HCT116 (cell line): Measurements from ENCODE around the gene SCAF8. TPM values are rescaled to one million over a fixed set of nuclear protein-coding genes. Genes with fewer than 3 reads are reported as not detected.
"Not testable (repeated sequence)": the region's sequence is repeated elsewhere in the genome, so short reads cannot be mapped to it uniquely, and the experiment has no call there.

ENCODE experiments used
- ATAC-seq: fragments of 200-7000 bp; cut with Tn5 transposase; 2 replicates; pipeline ENCODE4 v1.9.1; 2020; ENCODE audit warnings: mild to moderate bottlenecking, moderate library complexity
- BruUV-seq: library from RNA; stranded (reverse); fragments of 400-500 nt; replicated peaks from 2 replicates; lab custom pipeline; 2021; lab: Mats Ljungman, UMichigan
- CTCF ChIA-PET: fragments of 300-600 bp; sonication (Branson Sonifier 250); formaldehyde crosslinking; loops from one replicate; lab custom pipeline; 2021; ENCODE audit warnings: antibody characterized with exemption; lab: Charles Lee
- POLR2A ChIA-PET: fragments of 300-600, 350-600 bp; sonication (Branson Sonifier 250); formaldehyde crosslinking; loops from one replicate; lab custom pipeline; 2021; ENCODE audit warnings: antibody characterized with exemption; lab: Charles Lee
- RAD21 ChIA-PET, 2 experiments: fragments of 300-600 bp; sonication (Branson Sonifier 250); formaldehyde crosslinking; loops; one replicate each; lab custom pipeline; 2023; ENCODE audit warnings: low total read pairs in 2 of 2; ENCODE audit not compliant: uncharacterized antibody in 2 of 2, unreplicated experiment in 2 of 2, low non-redundant PET in 1 of 2; lab: Charles Lee
- DNase-seq: peaks from one replicate; pipeline ENCODE4 v3.0.0-alpha.2; 2010; ENCODE audit warnings: low read depth, low spot score
- H2AFZ ChIP-seq: fragments of 200-600 bp; shearing (Covaris generic), sonication (generic); 2 replicates; pipeline ENCODE4 v1.6.1; 2017; ENCODE audit warnings: low read depth, mixed run types, mixed read lengths, antibody characterized with exemption, low read length; ENCODE audit not compliant: poor library complexity, severe bottlenecking
- H3K27ac ChIP-seq: 2 replicates; pipeline ENCODE4 v1.5.1; 2012; ENCODE audit warnings: low read depth, low read length
- H3K27me3 ChIP-seq: fragments of 200-600 bp; sonication (generic); 2 replicates; pipeline ENCODE4 v1.6.1; 2016; ENCODE audit warnings: mixed run types, low read length, mixed read lengths; ENCODE audit not compliant: insufficient read depth
- H3K36me3 ChIP-seq, 2 experiments: fragments of 200-500 bp in 1 of 2; fragments of 200-600 bp in 1 of 2; sonication (Bioruptor generic) in 1 of 2; sonication (generic) in 1 of 2; 2 replicates each; pipeline versions ENCODE4 v1.5.1 to v1.6.1; 2014 to 2016; ENCODE audit warnings: low read length in 2 of 2, inconsistent platforms in 1 of 2, mixed read lengths in 1 of 2, mixed run types in 1 of 2; ENCODE audit not compliant: insufficient read depth in 2 of 2, control insufficient read depth in 1 of 2
- H3K4me1 ChIP-seq, 2 experiments: fragments of 200-600 bp in 1 of 2; sonication (generic) in 1 of 2; 2 replicates each; pipeline versions ENCODE4 v1.5.1 to v1.6.1; 2012 to 2017; ENCODE audit warnings: low read length in 2 of 2, inconsistent platforms in 1 of 2, mild to moderate bottlenecking in 1 of 2, mixed read lengths in 1 of 2, mixed run types in 1 of 2, moderate library complexity in 1 of 2; ENCODE audit not compliant: insufficient read depth in 2 of 2, control insufficient read depth in 1 of 2
- H3K4me2 ChIP-seq: fragments of 200-600 bp; sonication (generic); 2 replicates; pipeline ENCODE4 v1.6.1; 2017; ENCODE audit warnings: mixed run types, low read length, mixed read lengths
- H3K4me3 ChIP-seq, 2 experiments: fragments of 200-600 bp in 1 of 2; sonication (generic) in 1 of 2; replicated peaks in 1 of 2; 2 replicates each; pipeline ENCODE4 v1.5.1; 2011 to 2016; ENCODE audit warnings: low read length in 2 of 2, control low read depth in 1 of 2, low read depth in 1 of 2, mild to moderate bottlenecking in 1 of 2, mixed read lengths in 1 of 2, mixed run types in 1 of 2
- H3K79me2 ChIP-seq: fragments of 200-600 bp; sonication (generic); 2 replicates; pipeline ENCODE4 v1.6.1; 2017; ENCODE audit warnings: mild to moderate bottlenecking, mixed run types, low read length, moderate library complexity, mixed read lengths; ENCODE audit not compliant: insufficient read depth
- H3K9ac ChIP-seq: fragments of 200-600 bp; sonication (generic); 2 replicates; pipeline ENCODE4 v1.6.1; 2016; ENCODE audit warnings: low read length, mixed read lengths
- H3K9me2 ChIP-seq: fragments of 200-600 bp; sonication (generic), shearing (Covaris generic); 2 replicates; pipeline ENCODE4 v1.6.1; 2017; ENCODE audit warnings: mixed run types, mild to moderate bottlenecking, moderate library complexity; ENCODE audit not compliant: insufficient read depth
- H3K9me3 ChIP-seq, 2 experiments: fragments of 200-500 bp in 1 of 2; fragments of 200-600 bp in 1 of 2; sonication (Bioruptor generic) in 1 of 2; sonication (generic) in 1 of 2; 2 replicates each; pipeline ENCODE4 v1.6.1; 2014 to 2017; ENCODE audit warnings: low read length in 2 of 2, mixed read lengths in 2 of 2, inconsistent platforms in 1 of 2, low read depth in 1 of 2, mild to moderate bottlenecking in 1 of 2, mixed run types in 1 of 2, moderate library complexity in 1 of 2; ENCODE audit not compliant: control insufficient read depth in 1 of 2, insufficient read depth in 1 of 2
- H4K20me1 ChIP-seq: fragments of 200-600 bp; sonication (generic), shearing (Covaris generic); 2 replicates; pipeline ENCODE4 v1.6.1; 2017; ENCODE audit warnings: mixed run types, mild to moderate bottlenecking, moderate library complexity; ENCODE audit not compliant: insufficient read depth
- ATF3 ChIP-seq: IDR thresholded peaks from 2 replicates; pipeline ENCODE4 v1.6.1; 2012
- CTCF ChIP-seq, 3 experiments: fragments of 200-600 bp in 1 of 3; sonication (generic) in 1 of 3; IDR thresholded peaks in 2 of 3; conservative IDR thresholded peaks in 1 of 3; 2 replicates each; pipeline ENCODE4 v1.5.1; 2012 to 2017; ENCODE audit warnings: low read depth in 2 of 3, low read length in 2 of 3, antibody characterized with exemption in 1 of 3, borderline replicate concordance in 1 of 3, control low read depth in 1 of 3, mild to moderate bottlenecking in 1 of 3, mixed read lengths in 1 of 3, mixed run types in 1 of 3, moderate library complexity in 1 of 3; ENCODE audit not compliant: insufficient read depth in 1 of 3
- EZH2 ChIP-seq: fragments of 200-600 bp; sonication (generic); IDR thresholded peaks from 2 replicates; pipeline ENCODE4 v1.6.1; 2017; ENCODE audit warnings: antibody characterized with exemption, mixed run types
- JUND ChIP-seq: IDR thresholded peaks from 2 replicates; pipeline ENCODE4 v1.6.1; 2012
- RAD21 ChIP-seq: IDR thresholded peaks from 2 replicates; pipeline ENCODE4 v1.6.1; 2012; ENCODE audit warnings: low read depth, mild to moderate bottlenecking
- REST ChIP-seq: IDR thresholded peaks from 2 replicates; pipeline ENCODE4 v1.6.1; 2012; ENCODE audit warnings: low read depth
- SIN3A ChIP-seq: IDR thresholded peaks from 2 replicates; pipeline ENCODE4 v1.6.1; 2012; ENCODE audit warnings: low read depth
- SRF ChIP-seq: IDR thresholded peaks from 2 replicates; pipeline ENCODE4 v1.6.1; 2012; ENCODE audit warnings: low read depth
- TCF7L2 ChIP-seq: IDR thresholded peaks from 2 replicates; pipeline ENCODE4 v1.7.0; 2011; ENCODE audit warnings: borderline replicate concordance, inconsistent platforms; ENCODE audit not compliant: insufficient read depth, insufficient read length; ENCODE audit errors: extremely low read depth
- ZNF274 ChIP-seq: fragments of 200-500 bp; sonication (Bioruptor generic); IDR thresholded peaks from 2 replicates; pipeline ENCODE4 v1.6.1; 2014; ENCODE audit warnings: mild to moderate bottlenecking, low read depth, low read length, inconsistent platforms
- intact Hi-C: fragments of 100-400 bp; cut with micrococcal nuclease; formaldehyde crosslinking; loops from 2 replicates; pipeline ENCODE4 v1.10.0; 2022
- total RNA-seq: library from RNA; stranded (reverse); gene quantifications from one replicate; pipeline ENCODE4 v1.2.1, GENCODE V29; 2021; ENCODE audit not compliant: unreplicated experiment

The SCAF8 gene
- total RNA-seq, 1 experiment from 2014 or later = 34.6 TPM

GRCh38 chr6:154715446-154715845, 17.8 kb upstream of the SCAF8 start:
- no peaks in the 10 kb centered on the region for H3K9me3 ChIP-seq
- no peaks in the 10 kb centered on the region; a peak in 1 of 4 replicates for H3K4me1 ChIP-seq
- no peaks in the 10 kb centered on the region for H3K9me2 ChIP-seq
- intact Hi-C loops = no loop called here
- H3K4me3 ChIP-seq = no peak overlapping the region
- H3K4me2 ChIP-seq = no peak overlapping the region
- no peaks in the 10 kb centered on the region for H3K27me3 ChIP-seq
- POLR2A ChIA-PET = no interaction called here
- no TSS peak for BruUV-seq
- H2AFZ ChIP-seq = no peak overlapping the region
- RAD21 ChIA-PET = no interaction called here
- TF ChIP-seq RAD21 (no peak), REST (no peak), TCF7L2 (no peak), JUND (no peak), ATF3 (no peak), SRF (no peak), CTCF (IDR thresholded peaks at IDR 0.05 in 2 of 3, conservative IDR thresholded peaks at IDR 0.05 in 1 of 3; ENCODE audit: borderline replicate concordance in 1 of 3, insufficient read depth in 1 of 3, low read depth in 2 of 3, low read length in 2 of 3) (no peak), SIN3A (no peak), EZH2 (no peak), ZNF274 (no peak)
- no peak overlapping the region for H3K27ac ChIP-seq
- DNase-seq (no peak), ATAC-seq (no peak)
- CTCF ChIA-PET = interaction anchor here (0.6 kb wide), 1 partner anchor 41 kb away, joined by 3 read pairs; no protein-coding TSS in a partner anchor
- no peaks in the 10 kb centered on the region for H3K36me3 ChIP-seq
- no peaks in the 10 kb centered on the region for H3K79me2 ChIP-seq
- H4K20me1 ChIP-seq = no peaks in the 10 kb centered on the region
- no peak overlapping the region for H3K9ac ChIP-seq

- H4K20me1 ChIP-seq, ATAC-seq, BruUV-seq: not testable (repeated sequence)
Observed at GRCh38 chr6:154716350-154716749, 16.9 kb upstream of the SCAF8 start.

More at GRCh38 chr6:154716350-154716749, 16.9 kb upstream of the SCAF8 start:
- H3K9me2 ChIP-seq, DNase-seq, H3K4me3 ChIP-seq, H3K9ac ChIP-seq, RAD21 ChIA-PET, intact Hi-C loops, H3K27me3 ChIP-seq, H3K4me1 ChIP-seq, H3K4me2 ChIP-seq, H2AFZ ChIP-seq, POLR2A ChIA-PET, CTCF ChIA-PET, H3K79me2 ChIP-seq, H3K36me3 ChIP-seq, H3K9me3 ChIP-seq, H3K27ac ChIP-seq: not testable (repeated sequence)
